IPS-11a (cell line): ENCODE data around the gene SPOCK2.
"Not testable (repeated sequence)": the region's sequence is repeated elsewhere in the genome, so short reads cannot be mapped to it uniquely, and the experiment has no call there.

ENCODE experiments used
- H3K4me3 ChIP-seq: one replicate; pipeline ENCODE4 v1.5.1; 2013; ENCODE audit warnings: low read depth, low read length, control low read depth

The SPOCK2 gene

GRCh38 chr10:72108830-72109635 is 20.7 kb upstream of the SPOCK2 start:
- H3K4me3 ChIP-seq = no peak overlapping the region

- not testable (repeated sequence) for H3K4me3 ChIP-seq
Observed at GRCh38 chr10:72108004-72108370, 19.6 kb upstream of the SPOCK2 start.

GRCh38 chr10:72107325-72108003 is 19.1 kb upstream of the SPOCK2 start:
- H3K4me3 ChIP-seq = no peak overlapping the region

GRCh38 chr10:72106896-72107295 is 18.5 kb upstream of the SPOCK2 start:
- H3K4me3 ChIP-seq = no peak overlapping the region

GRCh38 chr10:72106154-72106849 is 18.0 kb upstream of the SPOCK2 start:
- no peak overlapping the region for H3K4me3 ChIP-seq

- no peak overlapping the region for H3K4me3 ChIP-seq
Observed at GRCh38 chr10:72105710-72106109, 17.4 kb upstream of the SPOCK2 start.

GRCh38 chr10:72105098-72105475 is 16.7 kb upstream of the SPOCK2 start:
- no peak overlapping the region for H3K4me3 ChIP-seq

GRCh38 chr10:72104472-72105097 is 16.2 kb upstream of the SPOCK2 start:
- no peak overlapping the region for H3K4me3 ChIP-seq

GRCh38 chr10:72099600-72099921 is 11.2 kb upstream of the SPOCK2 start:
- H3K4me3 ChIP-seq = no peak overlapping the region

- H3K4me3 ChIP-seq = no peak overlapping the region
Observed at GRCh38 chr10:72098836-72099599, 10.7 kb upstream of the SPOCK2 start.

- H3K4me3 ChIP-seq = no peak overlapping the region
Observed at GRCh38 chr10:72098301-72098835, 10.0 kb upstream of the SPOCK2 start.

GRCh38 chr10:72097448-72098300 is 9.3 kb upstream of the SPOCK2 start:
- H3K4me3 ChIP-seq = no peak overlapping the region

GRCh38 chr10:72096115-72097000 is 8.0 kb upstream of the SPOCK2 start:
- no peak overlapping the region for H3K4me3 ChIP-seq

GRCh38 chr10:72095195-72095594 is 6.8 kb upstream of the SPOCK2 start:
- H3K4me3 ChIP-seq = no peak overlapping the region

GRCh38 chr10:72094574-72094973 is 6.2 kb upstream of the SPOCK2 start:
- H3K4me3 ChIP-seq = no peak overlapping the region

- no peak overlapping the region for H3K4me3 ChIP-seq
Observed at GRCh38 chr10:72093450-72093849, 5.1 kb upstream of the SPOCK2 start.

- H3K4me3 ChIP-seq = no peak overlapping the region
Observed at GRCh38 chr10:72092987-72093386, 4.6 kb upstream of the SPOCK2 start.

- H3K4me3 ChIP-seq = no peak overlapping the region
Observed at GRCh38 chr10:72092171-72092924, 4.0 kb upstream of the SPOCK2 start.
